Measurements from ENCODE around the gene RIMKLA. TPM values are rescaled to one million over a fixed set of nuclear protein-coding genes. Genes with fewer than 3 reads are reported as not detected.

RIMKLA gene
- total and polyA plus RNA-seq, 10 of the 15 experiments (the other 5 are each of a cell fraction or from before 2014, with no cell fraction given) = 0.01 to 0.52 (median 0.08) TPM

DNA sequence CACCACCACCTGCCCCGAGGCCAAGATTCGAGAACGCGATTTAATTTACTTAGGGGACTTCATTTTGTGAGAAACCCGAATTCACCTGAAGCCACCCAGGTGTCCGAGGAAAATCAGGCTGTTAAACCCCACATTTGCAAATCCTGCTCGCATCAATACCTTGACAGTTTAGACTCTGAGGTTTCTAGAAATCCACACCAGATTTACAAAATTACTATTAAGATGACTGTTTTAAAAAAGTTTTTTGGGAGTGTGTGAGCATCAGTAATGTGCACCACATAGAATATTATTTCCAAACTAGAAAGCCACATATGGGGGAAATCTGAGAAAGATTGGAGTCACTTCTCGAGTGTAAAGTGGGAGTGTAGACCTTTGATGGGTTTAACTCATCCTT lies 685 bp downstream of the RIMKLA start:
- peak overlapping the region; percentile 79 for H2AFZ ChIP-seq (ENCODE audit: control insufficient read depth, low read depth, low read length)
- SMC1A ChIA-PET (ENCODE audit: uncharacterized antibody, unreplicated experiment) = no interaction called here
- H3K4me2 ChIP-seq (ENCODE audit: control insufficient read depth, insufficient read depth) = peak overlapping the region; percentile 95
- peak overlapping the region; percentile 28; the same call in 1 of the 2 replicates for H3K9ac ChIP-seq (ENCODE audit: control insufficient read depth, insufficient read depth, low read length)
- DNase-seq (ENCODE audit: low read depth, low spot score) (no peak), FAIRE-seq (no peak), ATAC-seq (no peak)
- no peaks in the 10 kb centered on the region for H3K9me3 ChIP-seq (replicated peaks; ENCODE audit: control insufficient read depth, insufficient read depth, low read length)
- peaks cover 3 to 6% of the 10 kb centered on the region in 2 experiments; a peak in 2 of 4 replicates for H3K27me3 ChIP-seq (replicated peaks in 1 of 2; ENCODE audit: control insufficient read depth in 2 of 2, insufficient read depth in 2 of 2, low read length in 1 of 2)
- RAD21 ChIA-PET (ENCODE audit: unreplicated experiment) = no interaction called here
- in situ Hi-C loops (cut with MboI) = no loop called here
- H4K20me1 ChIP-seq (ENCODE audit: control insufficient read depth, insufficient read depth) = no peaks in the 10 kb centered on the region
- no TSS peak for BruUV-seq (replicated peaks)
- H3K79me2 ChIP-seq (ENCODE audit: control insufficient read depth, insufficient read depth, low read length) = no peaks in the 10 kb centered on the region
- POLR2A ChIA-PET = interaction anchor here (0.5 kb wide), 1 partner anchor 118 kb away, joined by 3 read pairs; no protein-coding TSS in a partner anchor
- no peaks in the 10 kb centered on the region for H3K4me1 ChIP-seq (ENCODE audit: control insufficient read depth, insufficient read depth, low read length)
- no peaks in the 10 kb centered on the region for H3K36me3 ChIP-seq (ENCODE audit: control insufficient read depth in 2 of 2, insufficient read depth in 2 of 2, low read length in 1 of 2)
- intact Hi-C loops (cut with micrococcal nuclease; ENCODE audit: unreplicated experiment) = no loop called here
- CTCF ChIA-PET = no interaction called here
- H3K27ac ChIP-seq (ENCODE audit: control insufficient read depth, insufficient read depth) = no peak overlapping the region
- 1% methylated on average over 8 of the region's 8 CpGs for WGBS (ENCODE audit: insufficient coverage, insufficient replicate concordance, low lambda C conversion rate, missing lambda C conversion rate)
- peak overlapping the region; percentile 72 for H3K4me3 ChIP-seq
- TF ChIP-seq TCF12 (IDR thresholded peaks at IDR 0.05; ENCODE audit: low read depth, low read length) (no peak), MEF2B (IDR thresholded peaks at IDR 0.05; ENCODE audit: partially characterized antibody, poor library complexity, severe bottlenecking) (no peak), RCOR1 (conservative IDR thresholded peaks at IDR 0.05; ENCODE audit: low read depth, low read length) (no peak), SMAD5 (IDR thresholded peaks at IDR 0.05; ENCODE audit: low read depth) (no peak), RBBP5 (conservative IDR thresholded peaks at IDR 0.05) (no peak), HCFC1 (IDR thresholded peaks at IDR 0.05; ENCODE audit: low read length) (no peak), ZZZ3 (IDR thresholded peaks at IDR 0.05; ENCODE audit: control insufficient read depth, insufficient read length, low read depth) (no peak), STAT1 (conservative IDR thresholded peaks at IDR 0.05) (no peak)
- TF ChIP-seq, protein P1, sequence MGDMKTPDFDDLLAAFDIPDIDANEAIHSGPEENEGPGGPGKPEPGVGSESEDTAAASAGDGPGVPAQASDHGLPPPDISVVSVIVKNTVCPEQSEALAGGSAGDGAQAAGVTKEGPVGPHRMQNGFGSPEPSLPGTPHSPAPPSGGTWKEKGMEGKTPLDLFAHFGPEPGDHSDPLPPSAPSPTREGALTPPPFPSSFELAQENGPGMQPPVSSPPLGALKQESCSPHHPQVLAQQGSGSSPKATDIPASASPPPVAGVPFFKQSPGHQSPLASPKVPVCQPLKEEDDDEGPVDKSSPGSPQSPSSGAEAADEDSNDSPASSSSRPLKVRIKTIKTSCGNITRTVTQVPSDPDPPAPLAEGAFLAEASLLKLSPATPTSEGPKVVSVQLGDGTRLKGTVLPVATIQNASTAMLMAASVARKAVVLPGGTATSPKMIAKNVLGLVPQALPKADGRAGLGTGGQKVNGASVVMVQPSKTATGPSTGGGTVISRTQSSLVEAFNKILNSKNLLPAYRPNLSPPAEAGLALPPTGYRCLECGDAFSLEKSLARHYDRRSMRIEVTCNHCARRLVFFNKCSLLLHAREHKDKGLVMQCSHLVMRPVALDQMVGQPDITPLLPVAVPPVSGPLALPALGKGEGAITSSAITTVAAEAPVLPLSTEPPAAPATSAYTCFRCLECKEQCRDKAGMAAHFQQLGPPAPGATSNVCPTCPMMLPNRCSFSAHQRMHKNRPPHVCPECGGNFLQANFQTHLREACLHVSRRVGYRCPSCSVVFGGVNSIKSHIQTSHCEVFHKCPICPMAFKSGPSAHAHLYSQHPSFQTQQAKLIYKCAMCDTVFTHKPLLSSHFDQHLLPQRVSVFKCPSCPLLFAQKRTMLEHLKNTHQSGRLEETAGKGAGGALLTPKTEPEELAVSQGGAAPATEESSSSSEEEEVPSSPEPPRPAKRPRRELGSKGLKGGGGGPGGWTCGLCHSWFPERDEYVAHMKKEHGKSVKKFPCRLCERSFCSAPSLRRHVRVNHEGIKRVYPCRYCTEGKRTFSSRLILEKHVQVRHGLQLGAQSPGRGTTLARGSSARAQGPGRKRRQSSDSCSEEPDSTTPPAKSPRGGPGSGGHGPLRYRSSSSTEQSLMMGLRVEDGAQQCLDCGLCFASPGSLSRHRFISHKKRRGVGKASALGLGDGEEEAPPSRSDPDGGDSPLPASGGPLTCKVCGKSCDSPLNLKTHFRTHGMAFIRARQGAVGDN (IDR thresholded peaks at IDR 0.05) = no peak
- TF ChIP-seq, protein P2, sequence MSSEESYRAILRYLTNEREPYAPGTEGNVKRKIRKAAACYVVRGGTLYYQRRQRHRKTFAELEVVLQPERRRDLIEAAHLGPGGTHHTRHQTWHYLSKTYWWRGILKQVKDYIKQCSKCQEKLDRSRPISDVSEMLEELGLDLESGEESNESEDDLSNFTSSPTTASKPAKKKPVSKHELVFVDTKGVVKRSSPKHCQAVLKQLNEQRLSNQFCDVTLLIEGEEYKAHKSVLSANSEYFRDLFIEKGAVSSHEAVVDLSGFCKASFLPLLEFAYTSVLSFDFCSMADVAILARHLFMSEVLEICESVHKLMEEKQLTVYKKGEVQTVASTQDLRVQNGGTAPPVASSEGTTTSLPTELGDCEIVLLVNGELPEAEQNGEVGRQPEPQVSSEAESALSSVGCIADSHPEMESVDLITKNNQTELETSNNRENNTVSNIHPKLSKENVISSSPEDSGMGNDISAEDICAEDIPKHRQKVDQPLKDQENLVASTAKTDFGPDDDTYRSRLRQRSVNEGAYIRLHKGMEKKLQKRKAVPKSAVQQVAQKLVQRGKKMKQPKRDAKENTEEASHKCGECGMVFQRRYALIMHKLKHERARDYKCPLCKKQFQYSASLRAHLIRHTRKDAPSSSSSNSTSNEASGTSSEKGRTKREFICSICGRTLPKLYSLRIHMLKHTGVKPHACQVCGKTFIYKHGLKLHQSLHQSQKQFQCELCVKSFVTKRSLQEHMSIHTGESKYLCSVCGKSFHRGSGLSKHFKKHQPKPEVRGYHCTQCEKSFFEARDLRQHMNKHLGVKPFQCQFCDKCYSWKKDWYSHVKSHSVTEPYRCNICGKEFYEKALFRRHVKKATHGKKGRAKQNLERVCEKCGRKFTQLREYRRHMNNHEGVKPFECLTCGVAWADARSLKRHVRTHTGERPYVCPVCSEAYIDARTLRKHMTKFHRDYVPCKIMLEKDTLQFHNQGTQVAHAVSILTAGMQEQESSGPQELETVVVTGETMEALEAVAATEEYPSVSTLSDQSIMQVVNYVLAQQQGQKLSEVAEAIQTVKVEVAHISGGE (CRISPR knock-in tag; IDR thresholded peaks at IDR 0.05) = no peak
- TF ChIP-seq, protein P3, sequence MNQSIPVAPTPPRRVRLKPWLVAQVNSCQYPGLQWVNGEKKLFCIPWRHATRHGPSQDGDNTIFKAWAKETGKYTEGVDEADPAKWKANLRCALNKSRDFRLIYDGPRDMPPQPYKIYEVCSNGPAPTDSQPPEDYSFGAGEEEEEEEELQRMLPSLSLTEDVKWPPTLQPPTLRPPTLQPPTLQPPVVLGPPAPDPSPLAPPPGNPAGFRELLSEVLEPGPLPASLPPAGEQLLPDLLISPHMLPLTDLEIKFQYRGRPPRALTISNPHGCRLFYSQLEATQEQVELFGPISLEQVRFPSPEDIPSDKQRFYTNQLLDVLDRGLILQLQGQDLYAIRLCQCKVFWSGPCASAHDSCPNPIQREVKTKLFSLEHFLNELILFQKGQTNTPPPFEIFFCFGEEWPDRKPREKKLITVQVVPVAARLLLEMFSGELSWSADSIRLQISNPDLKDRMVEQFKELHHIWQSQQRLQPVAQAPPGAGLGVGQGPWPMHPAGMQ (IDR thresholded peaks at IDR 0.05; ENCODE audit: borderline replicate concordance) = no peak
- TF ChIP-seq, protein P4, sequence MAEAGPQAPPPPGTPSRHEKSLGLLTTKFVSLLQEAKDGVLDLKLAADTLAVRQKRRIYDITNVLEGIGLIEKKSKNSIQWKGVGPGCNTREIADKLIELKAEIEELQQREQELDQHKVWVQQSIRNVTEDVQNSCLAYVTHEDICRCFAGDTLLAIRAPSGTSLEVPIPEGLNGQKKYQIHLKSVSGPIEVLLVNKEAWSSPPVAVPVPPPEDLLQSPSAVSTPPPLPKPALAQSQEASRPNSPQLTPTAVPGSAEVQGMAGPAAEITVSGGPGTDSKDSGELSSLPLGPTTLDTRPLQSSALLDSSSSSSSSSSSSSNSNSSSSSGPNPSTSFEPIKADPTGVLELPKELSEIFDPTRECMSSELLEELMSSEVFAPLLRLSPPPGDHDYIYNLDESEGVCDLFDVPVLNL (IDR thresholded peaks at IDR 0.05; ENCODE audit: low read depth, low read length) = no peak
- TF ChIP-seq, protein P5, sequence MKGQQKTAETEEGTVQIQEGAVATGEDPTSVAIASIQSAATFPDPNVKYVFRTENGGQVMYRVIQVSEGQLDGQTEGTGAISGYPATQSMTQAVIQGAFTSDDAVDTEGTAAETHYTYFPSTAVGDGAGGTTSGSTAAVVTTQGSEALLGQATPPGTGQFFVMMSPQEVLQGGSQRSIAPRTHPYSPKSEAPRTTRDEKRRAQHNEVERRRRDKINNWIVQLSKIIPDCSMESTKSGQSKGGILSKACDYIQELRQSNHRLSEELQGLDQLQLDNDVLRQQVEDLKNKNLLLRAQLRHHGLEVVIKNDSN (IDR thresholded peaks at IDR 0.05; ENCODE audit: borderline replicate concordance, extremely low read length, insufficient read depth, low read depth, low read length) = no peak

Measured in GM12878 (cell line).